DMS53 (cell line): Measurements from ENCODE around the gene CT45A5.
"Not testable (repeated sequence)": the region's sequence is repeated elsewhere in the genome, so short reads cannot be mapped to it uniquely, and the experiment has no call there.

ENCODE experiments used
- DNase-seq: peaks from one replicate; lab custom pipeline; 2025; lab: John Stamatoyannopoulos, UW

The CT45A5 gene, protein sequence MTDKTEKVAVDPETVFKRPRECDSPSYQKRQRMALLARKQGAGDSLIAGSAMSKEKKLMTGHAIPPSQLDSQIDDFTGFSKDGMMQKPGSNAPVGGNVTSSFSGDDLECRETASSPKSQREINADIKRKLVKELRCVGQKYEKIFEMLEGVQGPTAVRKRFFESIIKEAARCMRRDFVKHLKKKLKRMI

DNA sequence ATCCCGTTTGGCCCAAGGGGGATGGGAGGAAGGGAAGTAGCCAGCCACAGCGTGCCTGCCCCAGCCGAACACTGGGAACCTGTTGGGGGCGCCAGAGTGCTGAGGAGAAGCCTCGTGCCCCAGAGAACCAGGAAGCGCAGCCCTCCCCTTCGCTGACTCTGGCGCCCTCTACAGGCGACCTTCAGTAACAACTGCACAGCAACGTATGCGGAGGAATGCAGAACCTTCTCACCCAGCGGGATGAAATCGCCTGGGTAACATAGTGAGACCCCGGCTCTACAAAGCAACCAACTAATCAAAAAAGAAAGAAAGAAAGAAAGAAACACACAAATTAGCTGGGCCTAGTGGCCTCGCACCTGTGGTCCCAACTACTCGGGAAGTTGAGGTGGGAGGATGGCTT, at the start of gene CT45A5:
TSS of gene CT45A5 (minus strand) at position 101 of the 400 bp plus-strand sequence. CDS start 3,774 bp downstream, outside the sequence.
- DNase-seq, result not testable (repeated sequence)

DNA sequence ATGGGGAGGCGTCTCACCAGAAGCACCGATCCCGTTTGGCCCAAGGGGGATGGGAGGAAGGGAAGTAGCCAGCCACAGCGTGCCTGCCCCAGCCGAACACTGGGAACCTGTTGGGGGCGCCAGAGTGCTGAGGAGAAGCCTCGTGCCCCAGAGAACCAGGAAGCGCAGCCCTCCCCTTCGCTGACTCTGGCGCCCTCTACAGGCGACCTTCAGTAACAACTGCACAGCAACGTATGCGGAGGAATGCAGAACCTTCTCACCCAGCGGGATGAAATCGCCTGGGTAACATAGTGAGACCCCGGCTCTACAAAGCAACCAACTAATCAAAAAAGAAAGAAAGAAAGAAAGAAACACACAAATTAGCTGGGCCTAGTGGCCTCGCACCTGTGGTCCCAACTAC, 34.6 kb upstream of the CT45A5 start, which contains the start of gene CT45A2:
TSS of gene CT45A2 (minus strand) at position 101 of the 400 bp plus-strand sequence. CDS start 3,747 bp downstream, outside the sequence.
- DNase-seq, result not testable (repeated sequence)

DNA sequence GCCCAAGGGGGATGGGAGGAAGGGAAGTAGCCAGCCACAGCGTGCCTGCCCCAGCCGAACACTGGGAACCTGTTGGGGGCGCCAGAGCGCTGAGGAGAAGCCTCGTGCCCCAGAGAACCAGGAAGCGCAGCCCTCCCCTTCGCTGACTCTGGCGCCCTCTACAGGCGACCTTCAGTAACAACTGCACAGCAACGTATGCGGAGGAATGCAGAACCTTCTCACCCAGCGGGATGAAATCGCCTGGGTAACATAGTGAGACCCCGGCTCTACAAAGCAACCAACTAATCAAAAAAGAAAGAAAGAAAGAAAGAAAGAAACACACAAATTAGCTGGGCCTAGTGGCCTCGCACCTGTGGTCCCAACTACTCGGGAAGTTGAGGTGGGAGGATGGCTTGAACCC, 17.4 kb upstream of the CT45A5 start, which contains the start of gene CT45A6:
TSS of gene CT45A6 (minus strand) at position 101 of the 400 bp plus-strand sequence. CDS start 3,794 bp downstream, outside the sequence.
- DNase-seq, result not testable (repeated sequence)

GRCh38 chrX:135768091-135768490, 17.2 kb downstream of the CT45A5 start, which contains the start of gene CT45A3:
CT45A3 (minus strand) TSS chrX:135768191; CDS start chrX:135764444, 3,747 bp downstream.
- not testable (repeated sequence) for DNase-seq

GRCh38 chrX:135744739-135745138, 40.6 kb downstream of the CT45A5 start:
- DNase-seq, result not testable (repeated sequence)

GRCh38 chrX:135741192-135741715, 44.0 kb downstream of the CT45A5 start:
- DNase-seq, result no peak

DNA sequence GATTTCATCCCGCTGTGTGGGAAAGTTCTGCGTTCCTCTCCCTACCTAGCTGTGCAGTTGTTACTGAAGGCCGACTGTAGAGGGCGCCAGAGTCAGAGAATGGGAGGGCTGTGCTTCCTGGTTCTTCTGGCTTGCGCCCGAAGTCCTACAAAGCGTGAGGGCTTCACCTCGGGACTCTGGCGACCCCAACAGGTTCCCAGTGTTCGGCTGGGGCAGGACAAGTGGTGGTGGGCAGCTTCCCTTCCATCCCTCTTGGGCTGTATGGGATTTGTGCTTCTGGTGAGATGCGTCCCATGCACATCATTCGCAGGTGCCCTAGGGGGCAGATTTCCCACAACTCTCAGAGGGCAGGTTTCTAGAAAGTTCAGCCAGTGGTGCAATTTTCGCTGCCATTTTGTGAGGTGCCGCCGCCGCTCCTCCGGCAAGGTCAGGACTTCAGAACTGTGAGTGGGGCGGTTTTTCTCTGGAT, 44.6 kb downstream of the CT45A5 start:
- DNase-seq, result no peak

DNA sequence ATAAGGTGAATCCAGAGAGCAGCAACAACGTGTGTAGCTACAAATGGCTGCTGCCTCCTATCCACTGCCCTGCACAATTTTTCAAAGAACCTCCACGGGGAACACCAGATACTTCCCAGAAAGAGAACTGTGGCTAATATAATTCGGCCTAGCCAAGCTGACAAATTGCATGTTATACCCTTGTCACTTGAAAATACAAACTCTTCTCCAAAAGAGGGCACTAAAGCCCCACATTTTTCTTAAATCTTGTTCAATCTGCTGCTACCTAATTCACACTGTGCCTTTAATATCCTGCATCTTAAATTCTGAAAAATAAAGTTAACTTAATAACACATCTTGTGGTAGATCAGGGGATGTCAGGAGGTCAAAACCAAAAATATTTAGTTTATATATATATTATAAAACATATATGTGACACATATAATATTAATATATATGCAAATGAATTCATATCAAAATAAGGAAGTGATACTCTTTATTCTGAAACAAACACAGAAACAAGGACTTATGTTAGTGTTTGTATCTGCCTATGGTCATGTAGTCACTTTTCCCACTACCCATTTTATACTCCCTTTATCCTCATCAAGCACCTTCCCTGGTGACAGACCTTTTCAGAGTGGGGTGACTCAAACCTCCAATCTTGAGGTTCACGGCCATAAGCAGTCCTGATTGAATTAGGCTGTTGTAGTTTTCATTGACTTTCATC, 47.8 kb downstream of the CT45A5 start:
- DNase-seq, result no peak

DNA sequence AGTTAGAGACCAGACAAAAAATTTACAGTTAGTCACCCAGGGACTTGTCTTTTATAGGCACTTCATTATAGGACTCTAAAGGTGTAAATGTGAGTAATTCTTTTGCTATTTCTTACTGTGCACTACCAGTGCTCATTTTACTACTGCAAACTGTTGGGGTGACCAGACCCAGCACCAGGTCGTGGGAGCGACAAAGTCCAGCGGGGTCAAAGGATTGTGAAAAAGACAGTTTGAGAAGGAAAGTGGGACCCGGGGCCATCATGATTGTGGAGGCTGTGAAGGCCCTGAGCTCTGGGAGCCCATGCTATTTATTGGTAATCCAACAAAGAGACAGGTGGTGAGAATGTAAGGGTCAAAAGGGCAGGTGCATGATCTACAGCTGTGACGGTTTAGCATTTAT, 50.6 kb downstream of the CT45A5 start:
- not testable (repeated sequence) for DNase-seq
